H9 (cell line): Measurements from ENCODE around the gene PRKACA. TPM values are rescaled to one million over a fixed set of nuclear protein-coding genes. Genes with fewer than 3 reads are reported as not detected.

Experiments
- DNase-seq: peaks from one replicate; pipeline ENCODE4 v3.0.0-alpha.2; 2017
- H2AFZ ChIP-seq: one replicate; pipeline ENCODE4 v1.6.1; 2013; ENCODE audit warnings: mild to moderate bottlenecking, low read length, control low read depth, moderate library complexity
- H2AK5ac ChIP-seq: 2 replicates; pipeline ENCODE4 v1.6.1; 2013; ENCODE audit warnings: low read length, control low read depth, mixed read lengths; ENCODE audit not compliant: insufficient read length
- H2BK120ac ChIP-seq: one replicate; pipeline ENCODE4 v1.6.1; 2013; ENCODE audit warnings: low read depth, mild to moderate bottlenecking, low read length, control low read depth, inconsistent platforms; ENCODE audit not compliant: poor library complexity, severe bottlenecking
- H2BK12ac ChIP-seq: 2 replicates; pipeline ENCODE4 v1.6.1; 2013; ENCODE audit warnings: low read length, control low read depth, mixed read lengths, low read depth; ENCODE audit not compliant: insufficient read length
- H2BK15ac ChIP-seq: 2 replicates; pipeline ENCODE4 v1.6.1; 2013; ENCODE audit warnings: low read depth, low read length, control low read depth
- H2BK20ac ChIP-seq: one replicate; pipeline ENCODE4 v1.6.1; 2013; ENCODE audit warnings: low read depth, mild to moderate bottlenecking, low read length, control low read depth, inconsistent platforms; ENCODE audit not compliant: poor library complexity, severe bottlenecking
- H2BK5ac ChIP-seq: 2 replicates; pipeline ENCODE4 v1.6.1; 2013; ENCODE audit warnings: low read length, control low read depth, mixed read lengths; ENCODE audit not compliant: insufficient read length
- H3K14ac ChIP-seq: 2 replicates; pipeline ENCODE4 v1.6.1; 2013; ENCODE audit warnings: low read length, control low read depth; ENCODE audit not compliant: insufficient read depth
- H3K18ac ChIP-seq: 2 replicates; pipeline ENCODE4 v1.6.1; 2013; ENCODE audit warnings: low read depth, mild to moderate bottlenecking, mixed read lengths, low read length, control low read depth; ENCODE audit not compliant: insufficient read length
- H3K23ac ChIP-seq: 2 replicates; pipeline ENCODE4 v1.6.1; 2013; ENCODE audit warnings: low read length, control low read depth, mixed read lengths, low read depth; ENCODE audit not compliant: insufficient read length
- H3K23me2 ChIP-seq: 2 replicates; pipeline ENCODE4 v1.6.1; 2013; ENCODE audit warnings: low read depth, mild to moderate bottlenecking, mixed read lengths, low read length, control low read depth; ENCODE audit not compliant: insufficient read length, poor library complexity, severe bottlenecking
- H3K27ac ChIP-seq: 2 replicates; pipeline ENCODE4 v1.5.1; 2013; ENCODE audit warnings: low read length, control low read depth, mixed read lengths, low read depth; ENCODE audit not compliant: insufficient read length
- H3K27me3 ChIP-seq: 2 replicates; pipeline ENCODE4 v1.6.1; 2013; ENCODE audit warnings: low read length, control low read depth, inconsistent platforms; ENCODE audit not compliant: insufficient read depth
- H3K4ac ChIP-seq: 2 replicates; pipeline ENCODE4 v1.6.1; 2013; ENCODE audit warnings: low read depth, mild to moderate bottlenecking, control low read depth, inconsistent platforms, low read length, moderate library complexity
- H3K4me1 ChIP-seq: 2 replicates; pipeline ENCODE4 v1.6.1; 2013; ENCODE audit warnings: low read length, control low read depth, inconsistent platforms; ENCODE audit not compliant: insufficient read depth
- H3K4me2 ChIP-seq: 2 replicates; pipeline ENCODE4 v1.6.1; 2013; ENCODE audit warnings: low read length, control low read depth, mixed read lengths; ENCODE audit not compliant: insufficient read length, insufficient read depth
- H3K56ac ChIP-seq: 2 replicates; pipeline ENCODE4 v1.6.1; 2013; ENCODE audit warnings: low read depth, mild to moderate bottlenecking, mixed read lengths, low read length, control low read depth; ENCODE audit not compliant: insufficient read length
- H3K79me1 ChIP-seq: 2 replicates; pipeline ENCODE4 v1.6.1; 2013; ENCODE audit warnings: low read depth, mild to moderate bottlenecking, moderate library complexity, low read length, control low read depth, inconsistent platforms; ENCODE audit not compliant: insufficient read depth, poor library complexity, severe bottlenecking
- H3K79me2 ChIP-seq: 2 replicates; pipeline ENCODE4 v1.6.1; 2013; ENCODE audit warnings: low read length, control low read depth, inconsistent platforms; ENCODE audit not compliant: insufficient read depth
- H3K9ac ChIP-seq: 2 replicates; pipeline ENCODE4 v1.6.1; 2013; ENCODE audit warnings: low read length, control low read depth, mixed read lengths; ENCODE audit not compliant: insufficient read length; ENCODE audit errors: extremely low read depth
- H3K9me3 ChIP-seq: one replicate; pipeline ENCODE4 v1.6.1; 2013; ENCODE audit warnings: low read depth, low read length, inconsistent platforms; ENCODE audit not compliant: control insufficient read depth
- H3T11ph ChIP-seq: one replicate; pipeline ENCODE4 v1.6.1; 2013; ENCODE audit warnings: mild to moderate bottlenecking, low read length, control low read depth, inconsistent platforms
- H4K20me1 ChIP-seq: one replicate; pipeline ENCODE4 v1.6.1; 2013; ENCODE audit not compliant: control insufficient read depth, insufficient read length, insufficient read depth
- H4K5ac ChIP-seq: 2 replicates; pipeline ENCODE4 v1.6.1; 2013; ENCODE audit warnings: low read depth, mild to moderate bottlenecking, mixed read lengths, low read length, control low read depth; ENCODE audit not compliant: insufficient read length
- H4K8ac ChIP-seq: replicated peaks from 2 replicates; pipeline ENCODE4 v1.6.1; 2013; ENCODE audit warnings: low read length, control low read depth, mixed read lengths, low read depth; ENCODE audit not compliant: insufficient read length
- H4K91ac ChIP-seq: 2 replicates; pipeline ENCODE4 v1.6.1; 2013; ENCODE audit warnings: low read depth, mild to moderate bottlenecking, moderate library complexity, mixed read lengths, low read length, control low read depth; ENCODE audit not compliant: insufficient read length
- H3K27ac Mint-ChIP-seq, 3 experiments: 2 replicates in 2 of 3; 3 replicates in 1 of 3; pipeline ENCODE4 v1.8.0; 2020 to 2021; ENCODE audit warnings: mixed read lengths in 3 of 3, mild to moderate bottlenecking in 1 of 3, moderate library complexity in 1 of 3
- H3K27me3 Mint-ChIP-seq: 2 replicates; pipeline ENCODE4 v1.8.0; 2021; ENCODE audit warnings: low read depth, mild to moderate bottlenecking, moderate library complexity, mixed read lengths
- H3K36me3 Mint-ChIP-seq, 3 experiments: 2 replicates in 2 of 3; 3 replicates in 1 of 3; pipeline ENCODE4 v1.8.0; 2020 to 2021; ENCODE audit warnings: low read depth in 3 of 3, mixed read lengths in 3 of 3; ENCODE audit not compliant: insufficient read depth in 1 of 3
- H3K4me1 Mint-ChIP-seq, 2 experiments: 2 replicates each; pipeline ENCODE4 v1.8.0; 2020; ENCODE audit warnings: mixed read lengths in 2 of 2
- H3K4me3 Mint-ChIP-seq, 2 experiments: 2 replicates in 1 of 2; 3 replicates in 1 of 2; pipeline ENCODE4 v1.8.0; 2020 to 2021; ENCODE audit warnings: mild to moderate bottlenecking in 2 of 2, mixed read lengths in 2 of 2, moderate library complexity in 1 of 2
- H3K9me3 Mint-ChIP-seq, 2 experiments: 2 replicates in 1 of 2; 3 replicates in 1 of 2; pipeline ENCODE4 v1.8.0; 2020; ENCODE audit warnings: mild to moderate bottlenecking in 2 of 2, mixed read lengths in 2 of 2, moderate library complexity in 1 of 2
- CTCF ChIP-seq: fragments of 200-600 bp; sonication (generic); conservative IDR thresholded peaks from 3 replicates; pipeline ENCODE4 v1.8.0; 2021; ENCODE audit warnings: antibody characterized with exemption, mild to moderate bottlenecking
- WGBS: extraction: QIAGEN DNeasy Blood & Tissue Kit; methylation state at CpG from one replicate; pipeline ENCODE4 v1.1.7; 2013; ENCODE audit warnings: missing lambda C conversion rate, low lambda C conversion rate, mixed read lengths; ENCODE audit not compliant: insufficient read length; ENCODE audit errors: extremely low coverage; 5-methylcytosine and 5-hydroxymethylcytosine counted together
- total RNA-seq: library from RNA; stranded (reverse); gene quantifications from 2 replicates; pipeline ENCODE4 v1.2.1, GENCODE V29; 2021

Gene PRKACA
- total RNA-seq, 1 experiment from 2014 or later = 51.8 TPM

GRCh38 chr19:14118165-14119051 lies 846 bp upstream of the PRKACA start:
- WGBS = no CpG with 5 or more reads among the region's 61 CpGs
- H3K27ac Mint-ChIP-seq = peak overlapping the region; percentile 70 to 98 (median 95); a peak in 6 of 7 replicates
- Histone ChIP-seq H4K20me1 (no peaks in the 10 kb centered on the region), H3K18ac (no peak overlapping the region), H3K79me1 (no peaks in the 10 kb centered on the region), H2BK120ac (no peak overlapping the region), H3T11ph (no peak overlapping the region), H3K23ac (no peak overlapping the region), H3K27me3 (no peaks in the 10 kb centered on the region; the same call in 1 of the 2 replicates), H3K79me2 (peaks cover 2% of the 10 kb centered on the region; the same call in 1 of the 2 replicates), H2BK5ac (no peak overlapping the region), H4K8ac (no peak overlapping the region), H2AFZ (no peak overlapping the region), H4K91ac (no peak overlapping the region), H3K23me2 (peaks cover 16% of the 10 kb centered on the region), H3K4me2 (peak overlapping the region; percentile 59), H4K5ac (no peak overlapping the region), H2AK5ac (no peak overlapping the region), H2BK15ac (no peak overlapping the region), H3K14ac (no peak overlapping the region; the same call in 1 of the 2 replicates), H2BK12ac (no peak overlapping the region), H3K56ac (no peak overlapping the region), H3K9ac (peak overlapping the region; percentile 21), H2BK20ac (no peak overlapping the region), H3K9me3 (no peaks in the 10 kb centered on the region), H3K4ac (no peak overlapping the region), H3K4me1 (peaks cover 3% of the 10 kb centered on the region; the same call in 1 of the 2 replicates), H3K27ac (no peak overlapping the region)
- H3K4me1 Mint-ChIP-seq = peaks cover 24 to 27% of the 10 kb centered on the region in 2 experiments
- H3K9me3 Mint-ChIP-seq = no peaks in the 10 kb centered on the region
- no peak for DNase-seq
- H3K27me3 Mint-ChIP-seq = peaks cover 2% of the 10 kb centered on the region; the same call in 1 of the 2 replicates
- no peak for TF ChIP-seq CTCF
- peaks cover 12 to 27% (median 22%) of the 10 kb centered on the region in 3 experiments for H3K36me3 Mint-ChIP-seq
- H3K4me3 Mint-ChIP-seq = peak overlapping the region; percentile 79 to 93
